NAMALWA (cell line): ENCODE data around the gene MAPK8.

ENCODE experiments used
- DNase-seq: peaks from one replicate; pipeline ENCODE4 v3.0.0-alpha.2; 2015; ENCODE audit warnings: low spot score

MAPK8 gene

DNA sequence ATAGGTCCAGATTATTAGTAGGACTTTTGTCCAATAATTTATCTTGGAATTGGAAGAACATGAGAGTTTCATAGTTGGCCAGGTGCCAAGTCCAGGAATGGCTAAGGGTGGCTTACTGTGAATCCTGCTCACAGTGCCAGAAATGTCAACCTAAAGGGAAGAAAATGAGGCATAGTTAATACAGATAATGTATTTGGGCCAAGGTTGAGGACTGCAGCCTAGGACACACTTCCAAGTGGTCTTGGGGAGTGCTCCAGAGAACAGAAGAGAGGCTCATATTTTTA lies 78.2 kb downstream of the MAPK8 start:
- DNase-seq: no peak

DNA sequence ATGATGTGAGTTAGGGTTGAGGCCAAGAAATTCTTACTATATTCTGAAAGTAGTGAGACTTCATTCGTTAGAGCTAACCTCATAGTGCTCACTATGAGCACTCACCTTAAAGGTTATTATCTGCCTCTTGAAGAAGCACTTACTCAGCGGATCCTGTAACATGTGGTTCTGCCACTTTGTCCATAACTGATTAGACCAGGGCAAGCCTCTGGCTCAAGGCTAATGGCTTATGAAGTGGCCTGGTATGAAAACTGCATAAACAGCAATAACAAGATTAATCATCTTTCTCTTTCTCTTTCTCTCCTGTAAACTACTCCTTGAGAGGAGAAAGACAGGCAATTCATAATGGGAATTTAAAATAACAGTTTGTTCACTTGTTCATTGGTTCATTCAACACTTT lies 82.8 kb downstream of the MAPK8 start:
- no peak for DNase-seq

DNA sequence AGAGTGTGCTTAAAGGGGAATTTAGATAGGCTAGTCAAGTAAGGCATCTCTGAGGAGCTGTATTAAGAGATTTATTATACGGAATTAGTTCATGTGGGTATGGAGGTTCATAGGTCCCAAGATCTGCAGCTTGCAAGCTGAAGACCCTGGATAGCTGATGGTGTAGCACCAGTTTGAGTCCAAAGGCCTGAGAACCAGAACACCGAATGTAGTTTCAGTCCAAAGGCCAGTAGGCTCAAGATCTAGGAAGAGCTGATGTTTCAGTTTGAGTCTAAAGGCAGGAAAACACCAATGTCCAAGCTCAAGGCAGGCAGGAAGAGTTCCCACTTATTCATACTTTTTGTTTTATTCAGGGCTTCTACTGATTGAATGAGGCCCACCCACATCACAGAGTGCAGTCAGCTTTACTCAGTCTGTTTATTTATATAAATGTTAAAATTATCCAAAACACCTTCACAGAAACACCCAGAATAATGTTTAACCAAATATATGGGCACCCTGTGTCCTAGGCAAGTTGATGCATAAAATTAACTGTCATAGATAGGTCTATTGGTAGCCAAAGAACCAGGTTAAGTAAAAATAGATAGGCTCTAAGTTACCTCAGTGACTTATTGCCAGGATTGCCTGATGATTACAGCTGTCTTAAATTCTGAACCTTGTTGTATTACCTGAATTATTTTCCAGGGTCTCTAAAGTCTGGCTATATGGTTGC lies 83.5 kb downstream of the MAPK8 start:
- no peak for DNase-seq

DNA sequence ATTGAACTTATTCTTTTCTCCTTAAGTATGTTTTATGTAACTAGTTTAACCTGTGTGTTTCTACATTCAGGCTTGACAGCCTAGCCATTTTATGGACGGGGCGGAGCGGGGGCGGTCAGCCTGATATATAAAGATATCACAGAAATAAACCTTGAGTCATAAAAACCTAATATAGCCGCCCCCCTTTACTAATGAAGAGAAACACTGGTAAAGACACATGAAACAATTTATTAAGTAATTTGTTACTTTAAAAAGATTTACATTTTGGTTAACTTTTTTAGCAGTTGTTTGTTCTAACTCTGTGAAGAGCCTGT lies 84.0 kb downstream of the MAPK8 start:
- no peak for DNase-seq

DNA sequence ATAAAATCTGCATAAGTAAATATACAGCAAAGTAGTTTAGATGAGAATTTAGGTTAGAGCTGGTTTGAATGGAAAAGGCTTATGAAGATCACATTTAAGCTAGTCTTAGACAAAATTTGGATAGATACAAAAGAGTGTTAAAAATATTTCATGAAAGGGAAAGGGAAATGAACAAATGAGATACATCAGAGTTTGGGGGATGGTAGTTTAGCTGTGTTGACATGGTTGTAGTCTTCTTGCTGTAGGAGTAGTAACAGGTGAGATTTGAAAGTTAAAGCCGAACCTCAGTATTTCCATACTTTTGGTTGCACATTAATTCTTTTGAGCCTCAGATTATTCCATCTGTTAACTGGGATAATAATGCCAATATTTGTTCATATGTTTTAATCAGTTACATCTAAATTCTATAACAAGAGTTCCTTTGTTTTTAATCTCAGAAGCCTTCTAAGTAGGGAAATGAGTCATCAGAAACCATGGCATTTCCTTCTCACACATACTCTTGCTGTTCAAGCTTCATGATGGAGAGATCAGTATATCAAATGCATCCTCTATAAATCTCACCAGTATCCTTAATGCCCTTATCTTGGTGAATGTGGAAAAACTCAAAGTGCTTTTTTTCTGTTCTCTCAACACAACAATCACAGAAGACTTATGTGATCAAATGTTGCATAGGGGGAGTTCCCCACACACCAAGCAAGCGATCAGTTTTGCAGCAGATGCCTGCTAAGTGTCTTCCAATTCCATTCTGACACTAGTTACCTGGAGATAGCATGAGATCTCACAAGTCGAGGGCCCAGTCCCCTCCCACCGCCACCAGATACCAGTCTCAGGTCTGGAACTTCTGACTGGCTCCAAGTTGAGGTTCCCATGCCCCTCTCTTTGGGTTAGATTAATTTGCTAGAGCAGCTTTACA lies 84.7 kb downstream of the MAPK8 start:
- no peak for DNase-seq

DNA sequence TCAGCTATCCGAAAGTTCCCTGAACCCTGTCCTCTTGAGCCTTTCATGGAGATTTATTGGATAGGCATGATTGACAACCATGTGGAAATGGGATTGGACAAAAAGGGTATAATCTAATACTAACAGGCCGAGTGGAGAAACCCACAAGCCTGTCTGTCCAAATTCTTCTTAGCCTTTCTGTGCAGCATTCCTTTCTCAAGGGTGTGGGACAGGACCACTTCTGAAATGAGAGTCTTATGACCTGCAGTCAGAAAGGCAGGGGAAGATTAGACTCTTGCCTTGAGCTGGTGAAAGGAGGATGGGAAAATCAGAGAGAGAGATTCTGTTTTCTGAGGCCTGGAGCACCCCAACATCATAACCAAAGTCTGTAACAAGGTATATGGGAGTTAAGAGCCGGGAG lies 85.5 kb downstream of the MAPK8 start:
- DNase-seq: no peak

DNA sequence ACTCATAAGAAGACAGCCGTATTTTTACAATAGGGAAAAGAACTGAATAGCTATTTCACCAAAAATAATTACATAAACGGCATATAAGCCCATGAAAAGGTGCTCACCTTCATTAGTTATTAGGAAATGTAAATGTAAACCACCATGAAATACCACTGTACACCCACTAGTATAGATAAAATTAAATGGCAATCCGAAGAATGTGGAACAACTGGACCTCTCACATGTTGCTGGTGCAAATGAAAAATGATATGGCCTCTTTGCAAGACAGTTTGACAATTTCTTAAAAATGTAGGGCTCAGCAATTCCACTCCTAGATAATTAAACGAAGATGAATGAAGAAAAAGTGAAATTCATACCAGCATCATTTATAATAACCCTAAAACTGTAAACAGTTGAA lies 91.8 kb downstream of the MAPK8 start:
- no peak for DNase-seq

DNA sequence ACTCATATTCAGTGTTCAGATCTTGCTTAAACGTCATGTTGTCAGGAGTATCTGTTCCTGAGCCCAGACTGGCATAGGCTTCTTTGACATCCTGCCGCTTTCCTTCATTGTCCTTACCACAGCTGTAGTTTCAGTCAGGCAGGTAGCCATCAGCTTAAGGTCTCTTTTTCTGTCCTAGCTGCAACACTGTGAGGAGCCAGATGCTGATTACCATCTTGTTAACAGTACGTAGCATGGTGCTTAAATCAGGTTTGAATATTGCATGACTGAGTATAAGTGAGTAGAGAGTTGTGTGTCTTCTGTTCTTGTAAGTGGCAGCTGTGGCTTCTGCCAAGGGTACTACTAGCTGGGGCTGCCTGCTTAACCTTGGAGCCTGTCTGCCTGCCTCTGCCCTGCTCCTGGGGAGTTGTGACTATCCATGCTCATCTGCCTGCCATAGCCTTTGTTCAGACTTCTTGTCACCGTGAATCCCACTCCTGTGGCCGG lies 92.6 kb downstream of the MAPK8 start:
- DNase-seq: no peak

DNA sequence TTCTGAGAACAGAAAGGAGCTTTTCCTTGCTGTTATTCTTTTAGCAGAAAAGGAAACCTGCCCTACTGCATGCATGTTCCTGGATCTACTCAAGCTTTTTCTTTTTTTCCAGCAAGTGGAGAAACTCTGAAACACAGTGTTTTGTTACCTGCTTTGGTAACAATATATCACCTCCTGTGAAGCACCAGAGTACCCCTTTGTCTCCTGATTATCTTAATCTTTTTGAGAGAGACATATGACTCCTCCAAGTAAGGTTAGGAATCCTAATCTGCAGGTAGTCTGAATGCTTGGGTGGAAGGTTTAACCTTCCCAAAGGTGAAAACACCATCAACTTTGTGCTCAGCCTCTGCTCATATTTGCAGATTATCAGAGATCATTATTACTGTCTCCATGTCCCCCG lies 93.1 kb downstream of the MAPK8 start:
- no peak for DNase-seq

DNA sequence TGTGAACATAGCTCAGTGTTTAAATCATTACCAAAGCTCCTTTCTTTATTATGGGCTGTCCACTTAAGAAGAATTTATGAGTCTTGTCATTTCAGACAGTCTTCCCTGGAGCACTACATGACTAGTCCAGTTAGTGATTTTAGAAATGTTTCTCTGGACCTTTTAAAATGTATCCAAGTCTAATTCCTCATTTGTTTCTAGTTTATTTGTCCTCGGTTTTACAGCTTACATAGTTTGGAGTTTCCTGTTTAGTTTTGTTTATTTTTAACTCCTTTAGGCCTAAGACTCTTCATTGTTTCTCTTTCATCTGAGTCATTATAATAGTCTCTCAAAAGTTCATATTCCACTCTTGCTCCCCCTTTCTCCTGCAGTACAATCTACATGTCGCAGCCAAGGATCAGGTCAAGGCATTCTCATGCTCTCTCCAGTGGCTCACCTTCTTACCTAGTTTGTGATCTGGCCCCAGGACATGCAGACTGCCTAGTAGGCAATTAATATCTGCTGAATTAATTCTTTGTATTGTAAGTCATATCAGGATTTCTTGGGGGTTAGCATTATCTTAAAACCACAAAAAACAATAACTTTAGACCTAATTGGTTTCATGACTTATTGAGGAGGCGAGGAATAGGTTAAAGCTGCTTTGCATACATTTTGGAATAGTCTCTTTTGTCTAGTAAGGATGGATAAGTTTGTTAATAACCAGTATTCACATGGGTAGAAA lies 93.8 kb downstream of the MAPK8 start:
- no peak for DNase-seq

DNA sequence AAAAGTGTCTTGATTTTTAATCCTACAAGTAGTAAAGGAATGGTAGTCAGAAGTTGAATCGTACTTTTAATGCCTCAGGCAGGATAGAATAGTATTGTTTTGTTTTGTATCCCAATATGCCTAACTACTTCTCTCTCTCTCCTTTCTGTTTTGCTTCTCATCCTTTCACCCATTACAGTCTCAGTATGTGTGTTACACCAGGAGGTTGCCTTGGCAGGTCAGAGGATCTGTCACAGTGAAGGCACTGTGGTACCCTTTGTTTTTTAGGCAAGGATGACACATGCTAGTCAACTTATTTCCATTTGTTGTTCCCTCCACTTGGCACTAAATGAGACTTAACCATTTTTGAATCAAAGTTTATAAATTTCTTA lies 94.4 kb downstream of the MAPK8 start:
- DNase-seq: no peak

DNA sequence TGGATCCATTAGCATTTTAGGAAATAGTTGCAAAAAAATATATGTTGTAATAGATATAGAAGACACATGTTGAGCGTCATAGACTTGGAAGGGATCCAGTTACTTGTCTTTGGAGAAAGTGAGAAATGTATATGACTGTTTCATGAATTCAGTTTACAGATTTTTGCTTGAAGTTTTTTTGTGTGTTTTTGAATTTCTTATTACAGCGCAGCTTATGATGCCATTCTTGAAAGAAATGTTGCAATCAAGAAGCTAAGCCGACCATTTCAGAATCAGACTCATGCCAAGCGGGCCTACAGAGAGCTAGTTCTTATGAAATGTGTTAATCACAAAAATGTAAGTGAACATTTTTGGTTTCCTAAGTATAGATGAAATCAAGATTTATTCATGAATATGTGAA lies 98.2 kb downstream of the MAPK8 start:
- DNase-seq: no peak

DNA sequence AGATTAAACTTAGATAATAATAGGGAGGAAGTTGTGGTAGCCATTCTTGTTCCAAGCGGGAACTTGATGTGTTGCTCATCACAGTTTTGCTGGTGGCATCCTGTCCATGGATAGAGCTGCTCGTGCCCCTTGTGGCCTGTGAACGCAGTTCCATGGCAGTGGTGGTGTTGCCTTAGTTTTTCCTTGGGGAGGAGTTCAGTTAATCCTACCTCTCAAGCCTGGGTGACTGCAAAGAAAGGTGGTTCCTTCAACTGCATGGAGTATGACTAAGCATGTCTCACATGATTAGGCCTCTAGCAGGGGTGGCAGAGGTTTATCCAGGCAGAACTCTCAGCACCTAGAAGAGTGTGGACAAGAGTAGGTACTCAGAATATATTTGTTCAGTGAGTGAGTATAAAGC lies 99.7 kb downstream of the MAPK8 start:
- no peak for DNase-seq

DNA sequence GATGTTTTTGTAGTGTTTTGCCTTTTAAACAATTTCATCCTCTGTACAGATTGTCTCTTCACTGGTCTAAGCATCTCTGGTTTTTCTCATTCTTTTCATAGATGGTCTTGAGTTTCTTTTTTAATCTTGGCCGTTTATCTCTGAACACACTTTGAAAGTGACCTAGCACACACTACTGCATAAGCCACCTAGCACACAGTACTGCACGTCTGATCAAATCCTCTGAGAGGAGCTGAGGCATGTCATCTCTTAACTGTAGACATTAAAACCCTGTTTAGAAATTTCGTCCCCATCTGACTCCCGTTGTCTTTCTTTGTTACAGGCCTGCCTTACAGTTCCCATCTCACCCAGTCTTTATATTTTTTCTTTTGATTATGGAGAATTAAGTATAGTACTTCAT lies 100.2 kb downstream of the MAPK8 start:
- DNase-seq: no peak

DNA sequence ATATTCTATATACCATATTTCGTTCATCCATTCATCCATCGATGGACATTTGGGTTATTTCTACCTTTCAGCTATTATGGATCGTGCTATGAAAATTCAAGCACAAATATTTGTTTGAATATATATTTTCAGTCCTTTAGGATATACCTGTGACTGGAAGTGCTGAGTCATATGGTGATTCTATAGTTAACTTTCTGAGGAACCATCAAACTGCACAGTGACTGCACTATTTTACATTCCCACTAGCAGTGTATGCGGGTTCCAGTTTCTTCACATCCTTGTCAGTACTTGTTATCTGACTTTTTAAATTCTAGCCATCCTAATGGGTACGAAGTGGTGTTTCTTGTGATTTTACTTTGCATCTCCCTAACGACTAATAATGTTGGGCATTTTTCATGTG lies 104.0 kb downstream of the MAPK8 start:
- DNase-seq: no peak

DNA sequence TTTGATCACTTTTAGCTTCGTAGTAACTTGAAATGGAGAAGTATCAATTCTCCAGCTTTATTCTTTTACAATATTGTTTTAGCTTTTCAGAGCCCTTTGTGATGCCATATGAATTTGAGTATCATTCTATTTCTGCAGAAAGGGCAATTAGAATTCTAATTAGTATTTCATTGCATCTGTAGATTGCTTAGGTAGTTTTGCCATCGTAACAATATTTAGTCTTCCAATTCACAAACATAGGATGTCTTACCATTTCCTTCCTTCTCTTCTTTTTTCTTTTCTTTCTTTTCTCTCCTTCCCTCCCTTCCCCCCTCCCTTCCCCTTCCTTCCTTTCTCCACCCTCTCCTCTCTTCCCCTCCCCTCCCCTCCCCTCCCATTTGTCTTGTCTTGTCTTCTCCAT lies 105.0 kb downstream of the MAPK8 start:
- no peak for DNase-seq

DNA sequence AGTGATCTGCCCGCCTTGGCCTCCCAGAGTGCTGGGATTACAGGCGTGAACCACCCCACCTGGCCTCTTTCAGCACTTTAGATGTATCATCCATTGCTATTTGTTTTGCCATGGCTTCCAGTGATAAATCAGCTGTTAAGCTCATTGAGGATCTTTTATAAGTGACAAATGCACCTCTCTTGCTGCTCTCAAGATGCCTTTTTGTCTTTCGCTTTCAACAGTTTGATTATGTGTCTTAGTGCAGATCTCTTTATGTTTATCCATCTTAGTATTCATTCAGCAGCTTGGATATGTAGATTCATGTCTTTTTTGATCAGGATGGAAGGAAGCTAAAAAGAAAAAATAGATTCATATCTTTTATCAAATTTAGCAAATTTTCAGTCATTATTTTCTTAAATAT lies 105.6 kb downstream of the MAPK8 start:
- no peak for DNase-seq

DNA sequence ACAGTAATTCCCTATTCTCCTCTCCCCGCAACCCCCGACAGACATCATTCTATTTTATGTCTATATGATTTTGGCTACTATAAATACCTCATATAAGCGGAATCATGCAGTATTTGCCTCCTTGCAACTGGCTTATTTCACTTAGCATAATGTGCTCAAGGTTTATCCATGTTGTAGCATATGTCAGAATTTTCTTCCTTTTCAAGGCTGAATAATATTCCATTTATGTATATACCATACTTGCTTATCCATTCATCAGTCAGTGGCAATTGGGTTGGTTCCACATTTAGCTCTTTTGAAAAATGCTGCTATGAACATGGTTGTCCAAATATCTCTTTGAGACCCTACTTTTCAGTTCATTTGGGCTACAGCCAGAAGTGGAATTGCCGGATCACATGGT lies 106.5 kb downstream of the MAPK8 start:
- DNase-seq: no peak

DNA sequence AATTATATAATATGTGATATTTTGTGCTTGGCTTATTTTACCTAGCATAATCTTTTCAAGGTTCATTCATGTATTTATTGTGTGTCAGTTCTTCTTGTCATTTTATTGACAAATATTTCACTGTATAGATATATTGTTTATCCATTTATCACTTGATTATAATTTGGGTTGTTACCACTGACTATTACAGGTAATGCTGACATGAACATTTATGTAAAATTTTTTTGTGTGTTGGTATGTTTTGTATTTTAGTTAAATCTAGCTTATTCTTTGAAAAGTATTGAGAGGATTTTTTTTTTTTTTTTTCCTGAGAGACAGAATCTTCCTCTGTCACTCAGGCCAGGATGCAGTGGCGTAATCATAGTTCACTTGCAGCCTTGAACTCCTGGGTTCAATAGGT lies 107.7 kb downstream of the MAPK8 start:
- no peak for DNase-seq

DNA sequence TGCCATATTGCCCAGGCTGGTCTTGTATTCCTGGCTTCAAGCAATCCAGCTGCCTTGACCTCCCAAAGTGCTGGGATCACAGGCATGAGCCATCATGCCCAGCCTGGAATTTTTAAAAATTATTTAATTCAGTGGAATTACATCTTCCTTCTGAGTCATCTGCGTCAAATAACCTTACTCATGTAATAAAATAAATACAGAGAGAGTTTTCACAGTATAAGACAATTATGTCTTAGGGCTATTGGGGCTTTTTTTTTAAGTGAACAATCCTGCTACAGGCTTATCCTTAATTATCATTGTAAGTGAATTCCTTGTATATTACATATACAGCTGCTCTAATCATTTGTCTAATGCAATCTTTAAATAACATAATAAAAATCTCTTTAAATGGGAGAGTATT lies 108.3 kb downstream of the MAPK8 start:
- no peak for DNase-seq

DNA sequence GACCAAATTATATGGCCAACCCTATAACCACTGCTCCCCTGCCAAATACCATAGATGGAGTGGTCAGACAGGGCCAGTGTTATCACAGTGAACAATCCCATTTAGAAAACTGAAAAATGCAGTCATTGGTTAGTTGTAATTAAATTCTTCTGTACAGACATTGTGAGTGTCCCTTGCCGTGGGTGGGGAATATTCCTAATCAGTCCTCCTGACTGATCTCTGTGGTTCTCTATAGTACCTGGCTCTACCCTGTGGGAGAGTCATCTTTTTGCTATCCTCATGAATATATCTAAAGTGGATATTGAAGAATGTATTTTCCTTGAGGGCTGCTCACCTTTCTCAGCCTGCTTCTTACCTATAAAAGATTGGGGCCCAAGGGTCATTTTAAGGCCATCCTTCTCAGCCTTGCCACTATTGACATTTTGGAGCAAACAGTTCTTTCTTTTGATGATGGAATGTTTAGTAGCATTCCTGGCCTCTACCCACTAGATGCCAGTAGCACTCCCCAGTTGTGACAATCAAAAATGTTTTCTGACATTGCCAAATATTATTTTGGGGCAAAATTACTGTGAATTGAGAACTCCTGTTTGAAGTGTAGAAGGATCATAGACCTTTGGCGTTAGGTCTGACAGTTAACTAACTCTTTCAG lies 110.2 kb downstream of the MAPK8 start:
- DNase-seq: no peak

DNA sequence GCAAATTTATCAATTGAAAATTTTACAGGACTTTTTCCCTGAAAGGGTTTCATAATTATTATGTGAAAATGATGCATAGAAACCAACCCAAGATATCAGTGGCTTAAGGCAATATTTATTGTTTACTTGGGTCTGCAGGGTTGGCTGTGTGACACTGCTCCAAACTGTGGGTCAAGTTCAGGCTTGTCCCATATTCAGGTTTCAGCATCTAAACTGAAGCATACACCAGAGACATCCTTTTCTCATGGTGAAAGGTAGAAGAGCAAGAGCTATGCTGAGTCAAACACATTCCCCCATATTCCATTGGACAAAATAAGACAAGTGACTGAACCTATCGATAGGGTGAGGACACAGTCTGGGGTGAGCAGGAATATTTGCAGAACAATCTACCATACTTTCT lies 110.9 kb downstream of the MAPK8 start:
- DNase-seq: no peak
